HG03565 (cell line): Measurements from ENCODE around the gene CSTPP1.
"Not testable (repeated sequence)": the region's sequence is repeated elsewhere in the genome, so short reads cannot be mapped to it uniquely, and the experiment has no call there.

Experiments
- ATAC-seq: cut with Tn5 transposase; IDR thresholded peaks from one replicate; pipeline ENCODE4 v1.9.1; 2021; ENCODE audit warnings: mild to moderate bottlenecking, moderate library complexity; ENCODE audit not compliant: unreplicated experiment

CSTPP1 gene

GRCh38 chr11:47033439-47033838 lies 96.9 kb downstream of the CSTPP1 start:
- ATAC-seq, result no peak

- ATAC-seq, result no peak
Observed at GRCh38 chr11:47034091-47034490, 97.5 kb downstream of the CSTPP1 start.

- ATAC-seq, result no peak
Observed at GRCh38 chr11:47035108-47035507, 98.5 kb downstream of the CSTPP1 start.

GRCh38 chr11:47044119-47044518 lies 107.6 kb downstream of the CSTPP1 start:
- no peak for ATAC-seq

GRCh38 chr11:47047972-47048371 lies 111.4 kb downstream of the CSTPP1 start:
- ATAC-seq, result no peak

- no peak for ATAC-seq
Observed at GRCh38 chr11:47050284-47050683, 113.7 kb downstream of the CSTPP1 start.

- ATAC-seq, result no peak
Observed at GRCh38 chr11:47051217-47051616, 114.7 kb downstream of the CSTPP1 start.

GRCh38 chr11:47052165-47052564 lies 115.6 kb downstream of the CSTPP1 start:
- ATAC-seq, result no peak

GRCh38 chr11:47052576-47052975 lies 116.0 kb downstream of the CSTPP1 start:
- no peak for ATAC-seq

GRCh38 chr11:47055534-47055933 lies 119.0 kb downstream of the CSTPP1 start:
- no peak for ATAC-seq

GRCh38 chr11:47056261-47056915 lies 119.8 kb downstream of the CSTPP1 start:
- no peak for ATAC-seq

- no peak for ATAC-seq
Observed at GRCh38 chr11:47057365-47057764, 120.8 kb downstream of the CSTPP1 start.

GRCh38 chr11:47060807-47061206 lies 124.2 kb downstream of the CSTPP1 start:
- no peak for ATAC-seq

- no peak for ATAC-seq
Observed at GRCh38 chr11:47061429-47062178, 125.0 kb downstream of the CSTPP1 start.

- no peak for ATAC-seq
Observed at GRCh38 chr11:47062736-47063135, 126.2 kb downstream of the CSTPP1 start.

- ATAC-seq, result no peak
Observed at GRCh38 chr11:47067401-47067800, 130.8 kb downstream of the CSTPP1 start.

GRCh38 chr11:47070769-47071168 lies 134.2 kb downstream of the CSTPP1 start:
- ATAC-seq, result no peak

GRCh38 chr11:47071341-47071740 lies 134.8 kb downstream of the CSTPP1 start:
- no peak for ATAC-seq

- no peak for ATAC-seq
Observed at GRCh38 chr11:47071791-47072261, 135.3 kb downstream of the CSTPP1 start.

GRCh38 chr11:47078751-47079521 lies 142.4 kb downstream of the CSTPP1 start:
- ATAC-seq, result no peak

- ATAC-seq, result not testable (repeated sequence)
Observed at GRCh38 chr11:47080775-47081174, 144.2 kb downstream of the CSTPP1 start.

- ATAC-seq, result no peak
Observed at GRCh38 chr11:47083913-47084312, 147.4 kb downstream of the CSTPP1 start.
